ENCODE results near the gene GTPBP1. TPM values are rescaled to one million over a fixed set of nuclear protein-coding genes. Genes with fewer than 3 reads are reported as not detected.

Gene GTPBP1
- total and polyA plus RNA-seq, 2 of the 4 experiments (the other 2 are of a cell fraction), result 12.4 to 29.5 TPM

- Histone ChIP-seq H3K4me2 (ENCODE audit: low read depth, low read length) (no peak overlapping the region), H3K9me1 (ENCODE audit: insufficient read depth, low read length) (peaks cover 15% of the 10 kb centered on the region), H4K91ac (ENCODE audit: insufficient read depth, low read depth, low read length) (no peak overlapping the region), H3K18ac (ENCODE audit: low read depth, low read length) (no peak overlapping the region), H3K27ac (ENCODE audit: insufficient read depth, low read length) (no peak overlapping the region), H3K4me1 (ENCODE audit: control insufficient read depth, insufficient read depth, low read length) (peaks cover 8% of the 10 kb centered on the region), H3K23ac (ENCODE audit: low read depth, low read length) (no peak overlapping the region), H2BK15ac (ENCODE audit: low read depth, low read length) (no peak overlapping the region), H2BK120ac (ENCODE audit: low read depth, low read length) (no peak overlapping the region), H3K4ac (ENCODE audit: low read depth, low read length) (no peak overlapping the region), H3K27me3 (ENCODE audit: control insufficient read depth, insufficient read depth, low read length) (no peaks in the 10 kb centered on the region), H4K8ac (ENCODE audit: low read depth in 2 of 2, low read length in 2 of 2) (no peak overlapping the region), H2BK5ac (ENCODE audit: low read depth, low read length, poor library complexity, severe bottlenecking) (no peak overlapping the region), H2AFZ (replicated peaks; ENCODE audit: low read length, poor library complexity) (no peak overlapping the region), H3K36me3 (ENCODE audit: control insufficient read depth, insufficient read depth, low read length) (peaks cover 17% of the 10 kb centered on the region), H3K9ac (ENCODE audit: low read depth, low read length) (no peak overlapping the region), H3K14ac (replicated peaks; ENCODE audit: low read depth, low read length) (no peak overlapping the region), H3K9me3 (ENCODE audit: control insufficient read depth, insufficient read depth, low read length) (no peaks in the 10 kb centered on the region), H2BK20ac (ENCODE audit: low read depth, low read length) (no peak overlapping the region), H2AK9ac (replicated peaks; ENCODE audit: low read depth, low read length, poor library complexity) (no peak overlapping the region), H3K56ac (ENCODE audit: extremely low read depth, insufficient read depth, low read length) (no peak overlapping the region), H4K20me1 (ENCODE audit: insufficient read depth, low read length) (peaks cover 21% of the 10 kb centered on the region), H2AK5ac (ENCODE audit: low read depth, low read length) (no peak overlapping the region), H4K5ac (ENCODE audit: low read depth, low read length) (no peak overlapping the region), H3K79me1 (ENCODE audit: low read depth in 1 of 2, low read length in 2 of 2) (peaks cover 32 to 80% of the 10 kb centered on the region in 2 experiments), H3K4me3 (ENCODE audit: insufficient read depth, low read depth, low read length) (no peak overlapping the region)
- dilution Hi-C loops (cut with HindIII; ENCODE audit: low sequenced_read_pairs, unreplicated experiment) (no loop called here), in situ Hi-C loops (cut with MboI; ENCODE audit: low sequenced_read_pairs) (no loop called here), intact Hi-C loops (cut with micrococcal nuclease) (no loop called here)
- TF ChIP-seq MXI1 (IDR thresholded peaks at IDR 0.05; ENCODE audit: borderline replicate concordance, low read depth, low read length) (no peak), RAD21 (IDR thresholded peaks at IDR 0.05; ENCODE audit: low read length) (no peak)
- no peak for ATAC-seq (ENCODE audit: low read depth)
- BruUV-seq (replicated peaks), result no TSS peak
- POLR2A ChIA-PET (ENCODE audit: unreplicated experiment), result no interaction called here
- CTCF ChIA-PET, result no interaction called here
- DNase-seq, result no peak
- WGBS, 2 experiments (ENCODE audit: extremely low coverage in 2 of 2, insufficient read length in 1 of 2), result no CpG with 5 or more reads among the region's 3 CpGs
Measured at GRCh38 chr22:38694940-38695339, 10.8 kb upstream of the GTPBP1 start.

Data from IMR-90 (cell line).